Mucosa of descending colon (tissue), 3 donors: Measurements from ENCODE around the gene RNF225. TPM values are rescaled to one million over a fixed set of nuclear protein-coding genes. Genes with fewer than 3 reads are reported as not detected.

ENCODE experiments used
- ATAC-seq: fragments of 200-7000 bp; cut with Tn5 transposase; one replicate; pipeline ENCODE4 v1.9.1; 2020; ENCODE audit warnings: mild to moderate bottlenecking, moderate library complexity
- DNase-seq, 3 donors: peaks; one replicate each; pipeline ENCODE4 v3.0.0-alpha.2; 2020
- H3K36me3 ChIP-seq: fragments of 200-600 bp; one replicate; pipeline ENCODE4 v1.8.0; 2021; ENCODE audit warnings: low read depth, mild to moderate bottlenecking
- H3K4me1 ChIP-seq: fragments of 200-600 bp; one replicate; pipeline ENCODE4 v1.8.0; 2021; ENCODE audit warnings: low read depth, mild to moderate bottlenecking
- H3K4me3 ChIP-seq: fragments of 200-600 bp; one replicate; pipeline ENCODE4 v1.8.0; 2021; ENCODE audit warnings: mild to moderate bottlenecking
- H3K9me3 ChIP-seq: fragments of 200-600 bp; one replicate; pipeline ENCODE4 v1.8.0; 2021; ENCODE audit warnings: mild to moderate bottlenecking
- CTCF ChIP-seq: fragments of 200-600 bp; IDR thresholded peaks from one replicate; pipeline ENCODE4 v1.8.0; 2022; ENCODE audit warnings: antibody characterized with exemption, mild to moderate bottlenecking
- intact Hi-C, 2 donors: fragments of 100-400 bp; cut with DNase I in 1 of 2; cut with micrococcal nuclease in 1 of 2; formaldehyde crosslinking; loops; one replicate each; pipeline versions ENCODE4 v1.11.0 to v1.11.1; 2022; cut with DNase I, micrococcal nuclease
- total RNA-seq, 3 donors: library from RNA; stranded (reverse); fragmentation: NEBNext Ultra II Directional in 2 of 3; extraction: Animal tissue kit (Norgen Biotek cat#: 25700) in 2 of 3; gene quantifications; one replicate each; pipeline versions ENCODE4 v1.2.1 to v1.2.4, GENCODE V29; 2021 to 2023
- donor health status: DM: no; HTN: no; CAD: no; lungs with moderate emphysema.
- donor health status: DM: no; HTN: no; CAD: no.
- donor health status: DM: no; HTN: yes; CAD: no.

The RNF225 gene
- total RNA-seq, 3 donors from 2014 or later = not detected

- DNase-seq (no peak), ATAC-seq (no peak)
- no peak for TF ChIP-seq CTCF
- intact Hi-C loops = no loop called here
- peaks cover 12% of the 10 kb centered on the region for H3K4me1 ChIP-seq
- H3K9me3 ChIP-seq = no peaks in the 10 kb centered on the region
- H3K4me3 ChIP-seq = no peak overlapping the region
- peaks cover 8% of the 10 kb centered on the region for H3K36me3 ChIP-seq
Observed at GRCh38 chr19:58393725-58394033, 1.8 kb upstream of the RNF225 start.

DNA sequence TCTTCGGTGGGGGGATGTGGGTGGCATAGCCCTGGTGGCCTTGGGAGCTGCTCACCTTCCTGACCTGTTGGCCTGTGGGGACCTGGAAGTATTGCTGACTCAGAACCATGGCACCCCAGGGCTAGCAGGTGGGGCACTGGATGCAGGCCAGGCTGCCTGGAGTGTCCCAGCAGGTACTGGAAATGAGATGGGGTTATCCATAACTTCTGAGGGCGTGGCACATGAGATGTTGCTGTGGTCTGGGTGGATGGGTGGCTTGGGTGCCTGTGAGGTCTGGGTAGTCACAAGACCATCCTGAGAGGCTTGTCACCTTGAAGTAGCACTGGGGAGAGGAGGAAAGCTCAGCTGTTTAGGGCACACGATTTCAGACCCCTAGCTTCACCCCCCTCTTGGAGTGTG, 636 bp upstream of the RNF225 start:
- ATAC-seq = peak; percentile 18
- no peak for TF ChIP-seq CTCF
- Histone ChIP-seq H3K36me3 (peaks cover 8% of the 10 kb centered on the region), H3K9me3 (no peaks in the 10 kb centered on the region), H3K4me3 (no peak overlapping the region), H3K4me1 (peaks cover 12% of the 10 kb centered on the region)
- intact Hi-C loops = no loop called here
- DNase-seq = no peak

- peaks cover 12% of the 10 kb centered on the region for H3K4me1 ChIP-seq
- ATAC-seq (peak; percentile 9), DNase-seq (peak in 1 of 3 donors; percentile 31)
- no peak for TF ChIP-seq CTCF
- no peak overlapping the region for H3K4me3 ChIP-seq
- H3K9me3 ChIP-seq = no peaks in the 10 kb centered on the region
- peaks cover 10% of the 10 kb centered on the region for H3K36me3 ChIP-seq
- intact Hi-C loops = no loop called here
Observed at GRCh38 chr19:58395979-58396627, 647 bp downstream of the RNF225 start.

DNA sequence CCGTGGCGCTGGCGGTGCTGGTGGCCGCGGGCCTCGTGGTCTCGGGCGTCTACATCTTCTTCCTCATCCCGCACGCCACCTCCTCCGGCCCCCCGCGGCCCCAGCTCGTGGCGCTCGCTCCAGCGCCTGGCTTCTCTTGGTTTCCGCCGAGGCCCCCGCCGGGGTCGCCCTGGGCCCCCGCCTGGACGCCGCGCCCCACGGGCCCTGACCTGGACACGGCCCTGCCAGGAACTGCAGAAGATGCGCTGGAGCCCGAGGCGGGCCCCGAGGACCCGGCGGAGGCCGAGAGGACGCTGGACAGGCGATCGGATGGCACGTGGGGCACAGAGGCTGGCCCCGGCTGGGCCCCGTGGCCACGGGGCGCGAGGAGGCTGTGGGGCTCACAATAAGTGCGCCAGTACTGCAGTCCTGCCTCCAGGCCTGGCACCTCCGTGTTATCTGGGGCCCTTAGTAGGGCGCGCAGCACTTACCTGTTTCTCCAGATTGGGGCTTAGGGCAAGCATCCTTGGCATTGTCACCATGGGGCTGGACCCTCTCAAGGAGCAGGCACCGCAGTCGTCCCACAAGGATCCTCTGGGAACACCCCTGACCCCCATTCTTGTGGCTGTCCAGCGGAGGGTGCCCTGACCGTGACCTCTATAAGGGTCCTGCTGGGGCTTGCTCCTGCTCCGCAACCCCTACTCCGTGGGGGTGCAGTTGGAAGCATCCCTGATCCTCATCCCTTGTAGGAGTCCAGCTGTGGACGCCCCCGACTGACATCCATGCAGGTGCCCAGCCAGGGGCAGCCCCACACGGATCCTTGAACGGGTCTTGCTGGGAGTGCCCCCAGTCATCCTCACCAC, 1.5 kb downstream of the RNF225 start:
- Histone ChIP-seq H3K36me3 (peaks cover 13% of the 10 kb centered on the region), H3K9me3 (no peaks in the 10 kb centered on the region), H3K4me1 (peaks cover 14% of the 10 kb centered on the region), H3K4me3 (no peak overlapping the region)
- ATAC-seq = no peak
- intact Hi-C loops = no loop called here
- no peak for TF ChIP-seq CTCF
- no peak for DNase-seq

DNA sequence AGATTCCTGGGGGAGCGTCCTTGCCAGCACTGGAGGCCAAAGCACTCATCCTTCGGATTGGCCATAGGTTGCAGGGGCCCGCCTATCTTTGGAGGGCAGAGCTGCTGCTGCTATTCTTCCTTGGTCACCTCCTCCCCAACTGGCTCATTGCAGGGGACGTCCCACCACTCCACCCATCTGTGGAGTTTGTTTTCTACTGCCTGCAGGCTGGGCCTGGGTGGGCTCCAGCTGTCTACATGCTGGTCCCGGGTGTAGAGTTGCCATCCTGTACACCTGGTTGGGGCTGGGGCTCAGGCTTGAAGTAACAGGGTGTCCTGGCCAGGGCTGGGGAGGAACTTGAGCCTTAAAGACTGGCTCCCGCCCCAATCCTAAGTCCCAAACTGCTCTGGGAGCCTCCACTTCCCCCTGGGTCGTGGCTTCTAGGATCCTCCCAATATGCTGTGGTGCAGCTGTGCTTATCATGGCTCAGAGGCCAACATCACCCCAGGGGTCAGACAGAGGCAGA, 2.1 kb downstream of the RNF225 start:
- Histone ChIP-seq H3K4me3 (no peak overlapping the region), H3K36me3 (peaks cover 12% of the 10 kb centered on the region), H3K4me1 (peaks cover 18% of the 10 kb centered on the region), H3K9me3 (no peaks in the 10 kb centered on the region)
- no peak for ATAC-seq
- TF ChIP-seq CTCF = no peak
- DNase-seq = no peak
- intact Hi-C loops = no loop called here
